RPMI8226 (cell line): Measurements from ENCODE around the gene WDHD1.
"Not testable (repeated sequence)": the region's sequence is repeated elsewhere in the genome, so short reads cannot be mapped to it uniquely, and the experiment has no call there.

Experiments
- DNase-seq: peaks from one replicate; pipeline ENCODE4 v3.0.0-alpha.2; 2015

WDHD1 gene

GRCh38 chr14:55045087-55045486, 18.2 kb upstream of the WDHD1 start:
- DNase-seq: no peak

GRCh38 chr14:55043528-55043927, 16.6 kb upstream of the WDHD1 start:
- DNase-seq: no peak

- DNase-seq: no peak
Measured at GRCh38 chr14:55038708-55039107, 11.8 kb upstream of the WDHD1 start.

GRCh38 chr14:55037995-55038394, 11.1 kb upstream of the WDHD1 start:
- not testable (repeated sequence) for DNase-seq

- DNase-seq: no peak
Measured at GRCh38 chr14:55031190-55031589, 4.3 kb upstream of the WDHD1 start.

GRCh38 chr14:55028476-55028875, 1.6 kb upstream of the WDHD1 start:
- no peak for DNase-seq

GRCh38 chr14:55028066-55028465, 1.2 kb upstream of the WDHD1 start:
- no peak for DNase-seq

- DNase-seq: no peak
Measured at GRCh38 chr14:55026441-55026792, 482 bp downstream of the WDHD1 start.

GRCh38 chr14:55025948-55026347, 951 bp downstream of the WDHD1 start:
- DNase-seq: no peak

- DNase-seq: not testable (repeated sequence)
Measured at GRCh38 chr14:55024365-55024764, 2.5 kb downstream of the WDHD1 start.

GRCh38 chr14:55019968-55020554, 6.8 kb downstream of the WDHD1 start:
- DNase-seq: no peak

- DNase-seq: no peak
Measured at GRCh38 chr14:55015006-55015405, 11.9 kb downstream of the WDHD1 start.

GRCh38 chr14:55005071-55005470, 21.8 kb downstream of the WDHD1 start:
- no peak for DNase-seq

GRCh38 chr14:55000381-55000780, 26.5 kb downstream of the WDHD1 start:
- DNase-seq: no peak

- no peak for DNase-seq
Measured at GRCh38 chr14:54985156-54985555, 41.7 kb downstream of the WDHD1 start.

GRCh38 chr14:54981698-54982097, 45.2 kb downstream of the WDHD1 start:
- no peak for DNase-seq

- no peak for DNase-seq
Measured at GRCh38 chr14:54979039-54979438, 47.9 kb downstream of the WDHD1 start.

GRCh38 chr14:54976316-54976715, 50.6 kb downstream of the WDHD1 start:
- DNase-seq: no peak

- no peak for DNase-seq
Measured at GRCh38 chr14:54975856-54976255, 51.0 kb downstream of the WDHD1 start.

GRCh38 chr14:54974788-54975414, 52.0 kb downstream of the WDHD1 start:
- DNase-seq: no peak

GRCh38 chr14:54967496-54967895, 59.4 kb downstream of the WDHD1 start:
- DNase-seq: no peak

- no peak for DNase-seq
Measured at GRCh38 chr14:54955143-54955542, 71.8 kb downstream of the WDHD1 start.

- not testable (repeated sequence) for DNase-seq
Measured at GRCh38 chr14:54953609-54954008, 73.3 kb downstream of the WDHD1 start.

- DNase-seq: not testable (repeated sequence)
Measured at GRCh38 chr14:54952803-54953202, 74.1 kb downstream of the WDHD1 start.

- no peak for DNase-seq
Measured at GRCh38 chr14:54947230-54947629, 79.7 kb downstream of the WDHD1 start.
